H1 (cell line): ENCODE data around the gene MRFAP1. TPM values are rescaled to one million over a fixed set of nuclear protein-coding genes. Genes with fewer than 3 reads are reported as not detected.

Experiments used
- CTCF ChIA-PET: fragments of 300-600 bp; sonication (Branson Sonifier 250); formaldehyde crosslinking; loops from one replicate; lab custom pipeline; 2021; ENCODE audit not compliant: partially characterized antibody; lab: Charles Lee
- POLR2A ChIA-PET: fragments of 300-600 bp; sonication (Branson Sonifier 250); formaldehyde crosslinking; loops from one replicate; lab custom pipeline; 2021; ENCODE audit warnings: inconsistent platforms; ENCODE audit not compliant: partially characterized antibody; lab: Charles Lee
- DNase-seq, 2 experiments: peaks; one replicate each; pipeline versions ENCODE4 v3.0.0 to v3.0.0-alpha.2; 2010 to 2022; ENCODE audit warnings: low spot score in 2 of 2, low read depth in 1 of 2, mixed read lengths in 1 of 2
- FAIRE-seq: peaks from 2 replicates; lab custom pipeline; 2011; peaks lifted over from hg19 to GRCh38; lab: Jason Lieb, UNC
- H2AFZ ChIP-seq: 2 replicates; pipeline ENCODE4 v1.8.1; 2012; ENCODE audit warnings: low read length, inconsistent platforms
- H2AK5ac ChIP-seq: 2 replicates; pipeline ENCODE4 v1.6.1; 2013; ENCODE audit warnings: low read depth, low read length
- H2BK120ac ChIP-seq: replicated peaks from 2 replicates; pipeline ENCODE3; 2013; ENCODE audit warnings: low read depth, low read length, inconsistent platforms
- H2BK12ac ChIP-seq: 2 replicates; pipeline ENCODE4 v1.6.1; 2013; ENCODE audit warnings: low read depth, low read length
- H2BK15ac ChIP-seq: 2 replicates; pipeline ENCODE4 v1.6.1; 2013; ENCODE audit warnings: low read length
- H2BK20ac ChIP-seq: 2 replicates; pipeline ENCODE4 v1.6.1; 2013; ENCODE audit warnings: low read length
- H2BK5ac ChIP-seq: 2 replicates; pipeline ENCODE4 v1.6.1; 2013; ENCODE audit warnings: low read depth, low read length
- H3K14ac ChIP-seq: 2 replicates; pipeline ENCODE4 v1.6.1; 2013; ENCODE audit warnings: inconsistent platforms; ENCODE audit not compliant: insufficient read length
- H3K18ac ChIP-seq: 2 replicates; pipeline ENCODE4 v1.6.1; 2013; ENCODE audit warnings: low read length; ENCODE audit errors: extremely low read depth
- H3K23ac ChIP-seq: 2 replicates; pipeline ENCODE4 v1.6.1; 2013; ENCODE audit warnings: inconsistent platforms; ENCODE audit not compliant: insufficient read length
- H3K23me2 ChIP-seq: 2 replicates; pipeline ENCODE4 v1.6.1; 2013; ENCODE audit warnings: low read depth, low read length
- H3K27ac ChIP-seq: 2 replicates; pipeline ENCODE4 v1.6.1; 2011; ENCODE audit warnings: low read depth, low read length, inconsistent platforms
- H3K27me3 ChIP-seq, 4 experiments: replicated peaks in 1 of 4; 1 replicate in 1 of 4; 2 replicates in 3 of 4; pipeline versions ENCODE4 v1.6.1 to v1.8.1; 2011 to 2013; ENCODE audit warnings: low read length in 3 of 4, mild to moderate bottlenecking in 3 of 4, inconsistent platforms in 2 of 4, mixed read lengths in 2 of 4, moderate library complexity in 1 of 4; ENCODE audit not compliant: control insufficient read depth in 3 of 4, insufficient read depth in 3 of 4; ENCODE audit errors: extremely low read depth in 1 of 4
- H3K36me3 ChIP-seq, 4 experiments: 2 replicates each; pipeline versions ENCODE4 v1.6.1 to v1.8.1; 2011 to 2013; ENCODE audit warnings: mild to moderate bottlenecking in 4 of 4, low read length in 3 of 4, moderate library complexity in 2 of 4, control low read depth in 1 of 4, inconsistent platforms in 1 of 4; ENCODE audit not compliant: insufficient read depth in 4 of 4, control insufficient read depth in 2 of 4
- H3K4ac ChIP-seq: replicated peaks from 2 replicates; pipeline ENCODE3; 2013; ENCODE audit warnings: low read length, low read depth, mixed read lengths, inconsistent platforms; ENCODE audit not compliant: insufficient read length
- H3K4me1 ChIP-seq, 4 experiments: replicated peaks in 1 of 4; 1 replicate in 1 of 4; 2 replicates in 3 of 4; pipeline versions ENCODE4 v1.6.1 to v1.8.1; 2011 to 2013; ENCODE audit warnings: low read length in 3 of 4, inconsistent platforms in 2 of 4, mixed read lengths in 1 of 4; ENCODE audit not compliant: insufficient read depth in 4 of 4, control insufficient read depth in 3 of 4
- H3K4me2 ChIP-seq, 2 experiments: 2 replicates each; pipeline versions ENCODE4 v1.6.1 to v1.8.1; 2011 to 2013; ENCODE audit warnings: low read depth in 2 of 2, low read length in 2 of 2, control low read depth in 1 of 2, inconsistent platforms in 1 of 2, mild to moderate bottlenecking in 1 of 2; ENCODE audit not compliant: insufficient read depth in 1 of 2
- H3K4me3 ChIP-seq, 4 experiments: fragments of 200-600, 300-600 bp in 1 of 4; sonication (generic), shearing (Covaris generic), sonication (Bioruptor Twin) in 1 of 4; 2 replicates each; pipeline versions ENCODE4 v1.5.1 to v1.8.1; 2011 to 2016; ENCODE audit warnings: low read length in 4 of 4, low read depth in 3 of 4, control low read depth in 2 of 4, inconsistent platforms in 2 of 4, mild to moderate bottlenecking in 2 of 4, mixed read lengths in 1 of 4, moderate library complexity in 1 of 4; ENCODE audit not compliant: insufficient read depth in 2 of 4; ENCODE audit errors: extremely low read depth in 1 of 4
- H3K56ac ChIP-seq: replicated peaks from 2 replicates; pipeline ENCODE3; 2013; ENCODE audit warnings: low read depth, mild to moderate bottlenecking, mixed read lengths, low read length, inconsistent platforms; ENCODE audit not compliant: insufficient read length
- H3K79me1 ChIP-seq: 2 replicates; pipeline ENCODE4 v1.6.1; 2013; ENCODE audit warnings: low read depth, low read length, control low read depth
- H3K79me2 ChIP-seq, 2 experiments: 2 replicates each; pipeline versions ENCODE4 v1.6.1 to v1.8.1; 2012 to 2013; ENCODE audit warnings: low read length in 2 of 2, mild to moderate bottlenecking in 2 of 2, inconsistent platforms in 1 of 2; ENCODE audit not compliant: insufficient read depth in 2 of 2, control insufficient read depth in 1 of 2
- H3K9ac ChIP-seq, 4 experiments: replicated peaks in 1 of 4; 1 replicate in 1 of 4; 2 replicates in 3 of 4; pipeline versions ENCODE4 v1.6.1 to v1.8.1; 2011 to 2013; ENCODE audit warnings: low read depth in 3 of 4, low read length in 3 of 4, control low read depth in 2 of 4, mild to moderate bottlenecking in 2 of 4, moderate library complexity in 2 of 4, inconsistent platforms in 1 of 4; ENCODE audit errors: extremely low read depth in 1 of 4
- H3K9me3 ChIP-seq, 2 experiments: 2 replicates each; pipeline versions ENCODE4 v1.6.1 to v1.8.1; 2012 to 2013; ENCODE audit warnings: mild to moderate bottlenecking in 2 of 2, moderate library complexity in 2 of 2, control low read depth in 1 of 2, inconsistent platforms in 1 of 2, low read depth in 1 of 2, low read length in 1 of 2, mixed read lengths in 1 of 2; ENCODE audit not compliant: insufficient read depth in 2 of 2
- H4K20me1 ChIP-seq, 2 experiments: replicated peaks in 1 of 2; 2 replicates each; pipeline versions ENCODE3 to v1.8.1; 2011 to 2013; ENCODE audit warnings: inconsistent platforms in 2 of 2, low read length in 2 of 2, mild to moderate bottlenecking in 1 of 2; ENCODE audit not compliant: insufficient read depth in 2 of 2, control insufficient read depth in 1 of 2
- H4K5ac ChIP-seq: 2 replicates; pipeline ENCODE4 v1.6.1; 2013; ENCODE audit warnings: low read length, low read depth, mixed read lengths, inconsistent platforms; ENCODE audit not compliant: insufficient read length
- H4K8ac ChIP-seq: 2 replicates; pipeline ENCODE4 v1.8.0; 2013; ENCODE audit warnings: mild to moderate bottlenecking, moderate library complexity, low read length, inconsistent platforms; ENCODE audit not compliant: insufficient read depth; ENCODE audit errors: extremely low read depth
- H4K91ac ChIP-seq: replicated peaks from 2 replicates; pipeline ENCODE3; 2013; ENCODE audit warnings: low read length, mixed read lengths, inconsistent platforms; ENCODE audit not compliant: insufficient read length
- ATF2 ChIP-seq: IDR thresholded peaks from 2 replicates; pipeline ENCODE4 v1.6.1; 2012; ENCODE audit warnings: low read length, inconsistent platforms
- CHD1 ChIP-seq: IDR thresholded peaks from 2 replicates; pipeline ENCODE4 v1.6.1; 2012; ENCODE audit warnings: low read depth, low read length, improper control_type of control experiment
- CTBP2 ChIP-seq: IDR thresholded peaks from 2 replicates; pipeline ENCODE4 v1.7.0; 2011; ENCODE audit warnings: borderline replicate concordance, mild to moderate bottlenecking, moderate library complexity, mixed read lengths, low read length; ENCODE audit not compliant: insufficient read depth, insufficient read length
- GTF2F1 ChIP-seq: IDR thresholded peaks from 2 replicates; pipeline ENCODE4 v1.6.1; 2012; ENCODE audit warnings: low read depth, low read length, improper control_type of control experiment, borderline replicate concordance
- JUND ChIP-seq: IDR thresholded peaks from 2 replicates; pipeline ENCODE4 v1.6.1; 2011; ENCODE audit warnings: mild to moderate bottlenecking, improper control_type of control experiment, low read length
- KDM4A ChIP-seq: IDR thresholded peaks from one replicate; pipeline ENCODE4 v1.7.1; 2012; ENCODE audit warnings: low read depth, mild to moderate bottlenecking, moderate library complexity, low read length, inconsistent platforms; ENCODE audit not compliant: severe bottlenecking
- PHF8 ChIP-seq: fragments of 200-600 bp; sonication (generic); conservative IDR thresholded peaks from 2 replicates; pipeline ENCODE4 v1.7.1; 2012; ENCODE audit warnings: low read depth, mild to moderate bottlenecking, inconsistent platforms, low read length, moderate library complexity
- POLR2A ChIP-seq, 2 experiments: IDR thresholded peaks; 1 replicate in 1 of 2; 2 replicates in 1 of 2; pipeline ENCODE4 v1.6.1; 2011; ENCODE audit warnings: low read depth in 2 of 2, low read length in 2 of 2, mild to moderate bottlenecking in 2 of 2; ENCODE audit errors: control extremely low read depth in 1 of 2
- SIN3A ChIP-seq, 2 experiments: IDR thresholded peaks in 1 of 2; conservative IDR thresholded peaks in 1 of 2; 2 replicates each; pipeline ENCODE4 v1.6.1; 2011 to 2012; ENCODE audit warnings: low read length in 2 of 2, improper control_type of control experiment in 1 of 2, low read depth in 1 of 2, mild to moderate bottlenecking in 1 of 2
- USF2 ChIP-seq: IDR thresholded peaks from 2 replicates; pipeline ENCODE4 v1.6.1; 2011; ENCODE audit warnings: low read length, improper control_type of control experiment
- YY1 ChIP-seq: IDR thresholded peaks from 2 replicates; pipeline ENCODE4 v1.6.1; 2011; ENCODE audit warnings: low read depth, mild to moderate bottlenecking, low read length
- WGBS, 2 experiments: shearing (Covaris generic) in 1 of 2; methylation state at CpG; one replicate each; pipeline versions ENCODE4 v1.1.6 to v1.1.7; 2013 to 2015; ENCODE audit warnings: low lambda C conversion rate in 2 of 2, mixed read lengths in 2 of 2, inconsistent platforms in 1 of 2, low coverage in 1 of 2, missing lambda C conversion rate in 1 of 2; ENCODE audit not compliant: insufficient replicate concordance in 2 of 2, insufficient coverage in 1 of 2, insufficient read length in 1 of 2; ENCODE audit errors: extremely low coverage in 1 of 2, missing lambda C conversion rate in 1 of 2; 5-methylcytosine and 5-hydroxymethylcytosine counted together
- polyA plus RNA-seq, 7 experiments: library from polyadenylated mRNA; depleted of rRNA in 3 of 7; stranded (reverse) in 5 of 7; unstranded in 2 of 7; fragments of >200 nt in 5 of 7; fragments of 200-250 nt in 2 of 7; gene quantifications; 1 replicate in 5 of 7; 2 replicates in 1 of 7; 4 replicates in 1 of 7; pipeline versions ENCODE4 v1.2.1 to v1.2.3, GENCODE V29; 2011 to 2013; ENCODE audit warnings: missing spikeins in 2 of 7, mixed read lengths in 2 of 7
- total RNA-seq: library from RNA; stranded (reverse); fragmentation: NEBNext Ultra II Directional; extraction: Animal tissue kit (Norgen Biotek cat#: 25700); gene quantifications from 2 replicates; pipeline ENCODE4 v1.2.1, GENCODE V29; 2021

The MRFAP1 gene
- total and polyA plus RNA-seq, 2 of the 8 experiments (the other 6 are each of a cell fraction or from before 2014, with no cell fraction given), result 108 to 307 TPM

GRCh38 chr4:6671648-6672047 is 31.2 kb downstream of the MRFAP1 start:
- Histone ChIP-seq H4K8ac (no peak overlapping the region), H3K4me1 (peaks cover 0 to 9% (median 5%) of the 10 kb centered on the region in 4 experiments; a peak in 3 of 7 replicates), H2BK20ac (no peak overlapping the region), H3K14ac (no peak overlapping the region), H3K9me3 (peaks cover 0 to 6% of the 10 kb centered on the region in 2 experiments; a peak in 1 of 4 replicates), H3K4ac (no peak overlapping the region), H4K91ac (no peak overlapping the region), H3K56ac (no peak overlapping the region), H3K27ac (no peak overlapping the region), H3K18ac (no peak overlapping the region), H3K27me3 (no peaks in the 10 kb centered on the region; a peak in 2 of 7 replicates), H3K4me2 (no peak overlapping the region), H2BK15ac (no peak overlapping the region), H2BK12ac (no peak overlapping the region), H4K5ac (no peak overlapping the region), H2AFZ (no peak overlapping the region), H3K9ac (no peak overlapping the region), H3K4me3 (no peak overlapping the region), H3K23me2 (peaks cover 10% of the 10 kb centered on the region), H3K36me3 (peaks cover 8 to 14% (median 11%) of the 10 kb centered on the region in 4 experiments; a peak in 6 of 8 replicates), H3K79me1 (peaks cover 7% of the 10 kb centered on the region), H3K23ac (no peak overlapping the region), H4K20me1 (peaks cover 10 to 15% of the 10 kb centered on the region in 2 experiments), H2BK5ac (no peak overlapping the region), H3K79me2 (peaks cover 0 to 23% of the 10 kb centered on the region in 2 experiments; a peak in 3 of 4 replicates), H2BK120ac (no peak overlapping the region), H2AK5ac (no peak overlapping the region)
- FAIRE-seq, result no peak
- TF ChIP-seq GTF2F1 (no peak), CTBP2 (no peak), JUND (no peak), YY1 (no peak), SIN3A (conservative IDR thresholded peaks at IDR 0.05 in 1 of 2, IDR thresholded peaks at IDR 0.05 in 1 of 2; ENCODE audit: low read depth in 1 of 2, low read length in 2 of 2) (no peak), POLR2A (IDR thresholded peaks at IDR 0.05; ENCODE audit: control extremely low read depth in 1 of 2, low read depth in 2 of 2, low read length in 2 of 2) (no peak), ATF2 (no peak), CHD1 (no peak), USF2 (no peak), KDM4A (no peak), PHF8 (no peak)
- DNase-seq, result no peak
- POLR2A ChIA-PET, result interaction anchor here (2.8 kb wide), 1 partner anchor 9 kb away, joined by 33 read pairs; no protein-coding TSS in a partner anchor
- CTCF ChIA-PET, result interaction anchor here (3.0 kb wide), 1 partner anchor 9 kb away, joined by 12 read pairs; no protein-coding TSS in a partner anchor
- 83% methylated on average over 1 of the region's 1 CpG; no CpG with 5 or more reads in 1 of the 2 experiments for WGBS, 2 experiments
